ENCODE data around the gene AMMECR1L.

GRCh38 chr2:127874378-127875269 lies 11.1 kb downstream of the AMMECR1L start:
- TF ChIP-seq, protein P1, sequence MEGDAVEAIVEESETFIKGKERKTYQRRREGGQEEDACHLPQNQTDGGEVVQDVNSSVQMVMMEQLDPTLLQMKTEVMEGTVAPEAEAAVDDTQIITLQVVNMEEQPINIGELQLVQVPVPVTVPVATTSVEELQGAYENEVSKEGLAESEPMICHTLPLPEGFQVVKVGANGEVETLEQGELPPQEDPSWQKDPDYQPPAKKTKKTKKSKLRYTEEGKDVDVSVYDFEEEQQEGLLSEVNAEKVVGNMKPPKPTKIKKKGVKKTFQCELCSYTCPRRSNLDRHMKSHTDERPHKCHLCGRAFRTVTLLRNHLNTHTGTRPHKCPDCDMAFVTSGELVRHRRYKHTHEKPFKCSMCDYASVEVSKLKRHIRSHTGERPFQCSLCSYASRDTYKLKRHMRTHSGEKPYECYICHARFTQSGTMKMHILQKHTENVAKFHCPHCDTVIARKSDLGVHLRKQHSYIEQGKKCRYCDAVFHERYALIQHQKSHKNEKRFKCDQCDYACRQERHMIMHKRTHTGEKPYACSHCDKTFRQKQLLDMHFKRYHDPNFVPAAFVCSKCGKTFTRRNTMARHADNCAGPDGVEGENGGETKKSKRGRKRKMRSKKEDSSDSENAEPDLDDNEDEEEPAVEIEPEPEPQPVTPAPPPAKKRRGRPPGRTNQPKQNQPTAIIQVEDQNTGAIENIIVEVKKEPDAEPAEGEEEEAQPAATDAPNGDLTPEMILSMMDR (IDR thresholded peaks at IDR 0.05): no peak
- TF ChIP-seq POLR2A (IDR thresholded peaks at IDR 0.05): no peak
